ENCODE results near the gene MSI1. TPM values are rescaled to one million over a fixed set of nuclear protein-coding genes. Genes with fewer than 3 reads are reported as not detected.

MSI1 gene
- total RNA-seq, 2 experiments from 2014 or later, result not detected

- Histone ChIP-seq H3K9me3 (ENCODE audit: low read length) (peaks cover 3% of the 10 kb centered on the region; the same call in 1 of the 2 replicates), H3K9me2 (ENCODE audit: insufficient read depth, low read length) (no peaks in the 10 kb centered on the region), H3K27ac (ENCODE audit: low read depth, low read length, poor library complexity, severe bottlenecking) (no peak overlapping the region), H3K36me3 (ENCODE audit: insufficient read depth, low read length) (no peaks in the 10 kb centered on the region), H3K4me2 (ENCODE audit: low read length) (no peak overlapping the region), H3K4me1 (ENCODE audit: insufficient read depth, low read length, poor library complexity, severe bottlenecking) (no peaks in the 10 kb centered on the region), H4K20me1 (ENCODE audit: insufficient read depth, low read length) (no peaks in the 10 kb centered on the region), H3K4me3 (ENCODE audit: low read depth, low read length, poor library complexity, severe bottlenecking) (no peak overlapping the region), H2AFZ (ENCODE audit: low read length) (no peak overlapping the region), H3K79me2 (ENCODE audit: insufficient read depth, low read depth, low read length) (no peaks in the 10 kb centered on the region)
- CTCF ChIA-PET (ENCODE audit: unreplicated experiment), result no interaction called here
- POLR2A ChIA-PET, result no interaction called here
- DNase-seq (ENCODE audit: low spot score), result no peak
- BruUV-seq (replicated peaks), result no TSS peak
- TF ChIP-seq CTCF (conservative IDR thresholded peaks at IDR 0.05; ENCODE audit: low read length) (no peak), EZH2phosphoT487 (IDR thresholded peaks at IDR 0.05; ENCODE audit: borderline replicate concordance, low read depth, low read length) (no peak)
- intact Hi-C loops (cut with micrococcal nuclease; ENCODE audit: unreplicated experiment), result no loop called here
Observed at GRCh38 chr12:120331390-120331789, 37.6 kb downstream of the MSI1 start.

DNA sequence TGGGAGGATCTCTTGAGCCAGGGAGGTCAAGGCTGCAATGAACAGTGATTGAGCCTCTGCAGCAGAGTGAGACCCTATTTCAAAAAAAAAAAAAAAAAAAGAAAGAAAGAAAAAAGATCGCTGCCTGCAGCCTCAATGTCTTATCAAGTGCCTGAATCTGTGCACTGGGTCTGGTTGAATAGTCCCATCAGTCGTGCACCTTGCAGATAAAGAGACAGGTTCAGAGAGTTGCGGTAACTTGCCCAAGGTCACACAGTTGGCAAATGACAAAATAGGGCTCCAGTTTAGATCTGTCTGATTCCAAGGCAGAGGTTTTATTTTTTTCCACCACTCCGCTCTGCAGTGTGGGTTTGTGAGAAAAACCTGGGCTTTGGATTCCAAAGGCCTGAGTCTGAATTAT lies 40.7 kb downstream of the MSI1 start:
- Histone ChIP-seq H3K27ac (ENCODE audit: low read depth, low read length, poor library complexity, severe bottlenecking) (no peak overlapping the region), H3K79me2 (ENCODE audit: insufficient read depth, low read depth, low read length) (no peaks in the 10 kb centered on the region), H3K4me2 (ENCODE audit: low read length) (no peak overlapping the region), H3K9me2 (ENCODE audit: insufficient read depth, low read length) (no peaks in the 10 kb centered on the region), H3K9me3 (ENCODE audit: low read length) (no peaks in the 10 kb centered on the region), H3K4me1 (ENCODE audit: insufficient read depth, low read length, poor library complexity, severe bottlenecking) (peaks cover 4% of the 10 kb centered on the region), H3K36me3 (ENCODE audit: insufficient read depth, low read length) (no peaks in the 10 kb centered on the region), H4K20me1 (ENCODE audit: insufficient read depth, low read length) (no peaks in the 10 kb centered on the region), H2AFZ (ENCODE audit: low read length) (no peak overlapping the region), H3K4me3 (ENCODE audit: low read depth, low read length, poor library complexity, severe bottlenecking) (no peak overlapping the region)
- TF ChIP-seq EZH2phosphoT487 (IDR thresholded peaks at IDR 0.05; ENCODE audit: borderline replicate concordance, low read depth, low read length) (no peak), CTCF (conservative IDR thresholded peaks at IDR 0.05; ENCODE audit: low read length) (no peak)
- no TSS peak for BruUV-seq (replicated peaks)
- intact Hi-C loops (cut with micrococcal nuclease; ENCODE audit: unreplicated experiment), result no loop called here
- CTCF ChIA-PET (ENCODE audit: unreplicated experiment), result no interaction called here
- POLR2A ChIA-PET, result interaction anchor here (0.7 kb wide), 1 partner anchor 15 kb away, joined by 6 read pairs; no protein-coding TSS in a partner anchor
- no peak for DNase-seq (ENCODE audit: low spot score)

DNA sequence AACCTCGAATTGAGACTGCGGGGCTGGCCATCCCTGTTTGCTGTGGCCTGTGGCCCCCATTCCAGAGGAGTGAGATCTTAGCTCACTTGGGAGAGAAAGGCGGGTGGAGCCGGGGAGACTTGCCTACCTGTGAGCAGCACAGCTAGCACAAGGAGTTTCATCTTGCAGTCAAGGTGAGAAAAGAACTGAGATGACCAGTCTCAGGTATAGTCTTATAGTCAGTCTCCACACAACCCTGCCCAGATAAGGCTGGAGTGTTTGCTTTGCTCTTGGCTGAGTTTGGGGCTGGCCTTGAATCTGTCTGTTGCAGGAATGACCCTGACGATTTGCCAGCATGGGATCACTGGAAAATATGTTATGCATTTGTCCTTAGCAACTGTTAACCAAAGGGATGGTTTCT lies 41.4 kb downstream of the MSI1 start, which contains the start of gene PLA2G1B:
Gene PLA2G1B (minus strand): TSS at position 187 of the 400 bp plus-strand sequence. CDS start 26 bp downstream, at position 161.
- no TSS peak for BruUV-seq (replicated peaks)
- Histone ChIP-seq H3K9me2 (ENCODE audit: insufficient read depth, low read length) (no peaks in the 10 kb centered on the region), H3K79me2 (ENCODE audit: insufficient read depth, low read depth, low read length) (no peaks in the 10 kb centered on the region), H3K36me3 (ENCODE audit: insufficient read depth, low read length) (no peaks in the 10 kb centered on the region), H2AFZ (ENCODE audit: low read length) (no peak within 1 kb of the TSS), H3K9me3 (ENCODE audit: low read length) (no peaks in the 10 kb centered on the region), H3K4me2 (ENCODE audit: low read length) (no peak within 1 kb of the TSS), H3K4me3 (ENCODE audit: low read depth, low read length, poor library complexity, severe bottlenecking) (no peak within 1 kb of the TSS), H3K4me1 (ENCODE audit: insufficient read depth, low read length, poor library complexity, severe bottlenecking) (peaks cover 4% of the 10 kb centered on the region), H3K27ac (ENCODE audit: low read depth, low read length, poor library complexity, severe bottlenecking) (no peak within 1 kb of the TSS), H4K20me1 (ENCODE audit: insufficient read depth, low read length) (no peaks in the 10 kb centered on the region)
- intact Hi-C loops (cut with micrococcal nuclease; ENCODE audit: unreplicated experiment), result no loop called here
- TF ChIP-seq EZH2phosphoT487 (IDR thresholded peaks at IDR 0.05; ENCODE audit: borderline replicate concordance, low read depth, low read length) (no peak), CTCF (conservative IDR thresholded peaks at IDR 0.05; ENCODE audit: low read length) (no peak)
- ChIA-PET CTCF (ENCODE audit: unreplicated experiment) (no interaction called here), POLR2A (interaction anchor here (0.7 kb wide), 2 partner anchors 14 to 18 kb away, joined by 4 to 6 read pairs; no protein-coding TSS in a partner anchor)
- DNase-seq (ENCODE audit: low spot score), result no peak

All from OCI-LY7 (cell line).